ENCODE data around the gene AGO3.

The AGO3 gene

GRCh38 chr1:35980090-35980489 is 49.2 kb downstream of the AGO3 start:
- DNase-seq (ENCODE audit: low spot score): no peak
- TF ChIP-seq CTCF (IDR thresholded peaks at IDR 0.05; ENCODE audit: extremely low read depth, insufficient read depth, missing control alignments): no peak
- in situ Hi-C loops (cut with MboI; ENCODE audit: low pct_unique_long_range_greater_than_20kb, low sequenced_read_pairs, unreplicated experiment): no loop called here

DNA sequence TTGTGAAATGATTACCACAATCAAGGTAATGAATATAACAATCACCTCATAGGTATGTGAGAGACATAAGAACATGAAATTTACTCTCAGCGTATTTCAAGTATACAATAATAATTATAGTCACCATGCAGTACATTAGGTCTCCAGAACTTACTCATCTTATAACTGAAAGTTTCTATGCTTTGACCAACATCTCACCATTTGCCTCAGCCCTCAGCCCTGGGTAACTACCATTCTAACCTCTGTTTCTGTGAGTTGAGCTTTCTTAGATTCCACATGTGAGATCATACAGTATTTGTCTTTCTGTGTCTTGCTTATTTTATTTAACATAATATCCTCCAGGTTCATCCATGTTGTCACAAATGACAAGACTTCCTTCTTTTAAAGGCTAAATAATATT is 57.3 kb downstream of the AGO3 start:
- in situ Hi-C loops (cut with MboI; ENCODE audit: low pct_unique_long_range_greater_than_20kb, low sequenced_read_pairs, unreplicated experiment): no loop called here
- DNase-seq (ENCODE audit: low spot score): no peak
- no peak for TF ChIP-seq CTCF (IDR thresholded peaks at IDR 0.05; ENCODE audit: extremely low read depth, insufficient read depth, missing control alignments)

DNA sequence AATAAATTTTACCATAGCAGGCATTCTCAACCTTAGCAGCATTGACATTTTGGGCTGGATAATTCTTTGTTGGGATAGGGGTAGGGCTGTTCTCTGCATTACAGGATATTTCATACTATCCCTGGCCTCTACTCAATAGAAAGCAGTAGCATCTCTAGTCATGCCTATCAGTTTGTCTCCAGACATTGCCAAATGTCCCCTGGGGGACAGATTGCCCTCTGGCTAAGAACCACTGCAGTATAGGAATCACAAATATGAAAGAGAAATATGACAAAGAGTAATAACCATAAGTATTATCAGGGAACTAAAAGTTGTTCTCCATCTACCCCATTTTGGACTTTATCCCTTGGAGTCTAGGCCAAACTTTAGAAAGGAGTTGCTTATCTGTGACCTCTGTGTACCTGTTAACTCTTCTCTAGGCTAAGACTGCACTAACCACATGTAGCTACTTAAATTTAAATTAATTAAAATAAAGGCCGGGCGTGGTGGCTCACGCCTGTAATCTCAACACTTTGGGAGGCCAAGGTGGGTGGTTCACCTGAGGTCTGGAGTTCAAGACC is 76.1 kb downstream of the AGO3 start:
- DNase-seq (ENCODE audit: low spot score): no peak
- in situ Hi-C loops (cut with MboI; ENCODE audit: low pct_unique_long_range_greater_than_20kb, low sequenced_read_pairs, unreplicated experiment): no loop called here
- no peak for TF ChIP-seq CTCF (IDR thresholded peaks at IDR 0.05; ENCODE audit: extremely low read depth, insufficient read depth, missing control alignments)

GRCh38 chr1:36007741-36008140 is 76.8 kb downstream of the AGO3 start:
- no peak for TF ChIP-seq CTCF (IDR thresholded peaks at IDR 0.05; ENCODE audit: extremely low read depth, insufficient read depth, missing control alignments)
- no peak for DNase-seq (ENCODE audit: low spot score)
- in situ Hi-C loops (cut with MboI; ENCODE audit: low pct_unique_long_range_greater_than_20kb, low sequenced_read_pairs, unreplicated experiment): no loop called here

DNA sequence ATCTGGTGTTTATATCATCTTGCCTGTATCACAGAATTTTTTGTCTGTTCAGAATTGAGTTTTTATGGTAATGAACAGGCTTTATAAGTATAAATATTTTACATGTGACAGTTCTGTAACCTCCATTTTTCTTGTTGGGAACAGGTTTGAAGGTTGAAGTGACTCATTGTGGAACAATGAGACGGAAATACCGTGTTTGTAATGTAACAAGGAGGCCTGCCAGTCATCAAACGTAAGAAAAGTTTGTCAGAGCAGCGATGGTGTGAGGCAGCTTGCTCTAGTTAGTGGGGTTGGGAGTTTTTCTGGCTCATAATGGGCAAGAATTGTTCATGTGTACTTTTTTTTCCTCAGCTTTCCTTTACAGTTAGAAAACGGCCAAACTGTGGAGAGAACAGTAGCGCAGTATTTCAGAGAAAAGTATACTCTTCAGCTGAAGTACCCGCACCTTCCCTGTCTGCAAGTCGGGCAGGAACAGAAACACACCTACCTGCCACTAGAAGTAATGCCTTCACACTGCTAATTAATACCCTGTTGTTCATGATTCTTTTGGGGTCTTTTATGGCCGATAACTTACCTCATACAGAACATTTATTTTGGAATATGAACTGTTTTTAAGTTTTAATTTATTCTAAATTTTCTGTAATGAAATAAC is 77.8 kb downstream of the AGO3 start:
- no peak for TF ChIP-seq CTCF (IDR thresholded peaks at IDR 0.05; ENCODE audit: extremely low read depth, insufficient read depth, missing control alignments)
- no peak for DNase-seq (ENCODE audit: low spot score)
- in situ Hi-C loops (cut with MboI; ENCODE audit: low pct_unique_long_range_greater_than_20kb, low sequenced_read_pairs, unreplicated experiment): no loop called here

DNA sequence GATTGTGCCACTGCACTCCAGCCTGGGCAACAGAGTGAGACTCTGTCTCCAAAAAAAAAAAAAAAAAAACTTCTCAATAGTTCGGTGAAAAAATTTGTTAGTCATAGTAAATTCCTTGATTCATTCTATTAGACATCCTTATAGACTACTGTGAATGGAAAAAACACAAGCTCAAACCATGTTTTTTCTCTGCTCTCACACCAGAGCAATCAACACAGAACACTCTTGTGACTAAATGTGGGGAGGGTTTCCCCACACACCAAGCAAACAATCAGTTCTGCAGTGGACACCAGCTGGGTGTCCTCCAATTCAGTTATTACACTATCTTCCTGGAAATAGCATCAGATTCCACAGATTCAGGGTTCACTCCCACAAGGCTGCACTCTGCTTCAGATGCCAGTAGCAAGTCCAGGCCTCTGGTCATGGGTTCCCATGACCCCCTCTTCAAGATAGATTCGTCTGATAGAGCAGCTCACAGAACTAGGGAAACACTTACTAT is 83.9 kb downstream of the AGO3 start:
- no peak for TF ChIP-seq CTCF (IDR thresholded peaks at IDR 0.05; ENCODE audit: extremely low read depth, insufficient read depth, missing control alignments)
- in situ Hi-C loops (cut with MboI; ENCODE audit: low pct_unique_long_range_greater_than_20kb, low sequenced_read_pairs, unreplicated experiment): no loop called here
- no peak for DNase-seq (ENCODE audit: low spot score)
